Stimulated activated CD4-positive, alpha-beta T cell treated with anti-CD3 and anti-CD28 coated beads, Interleukin-1b, Interleukin-23, amount 100 ng/mL, for 24 hours (primary cell): ENCODE data around the gene FGA.

Experiments
- DNase-seq, 4 experiments: peaks; one replicate each; pipeline ENCODE4 v3.0.0-alpha.2; 2020; ENCODE audit warnings: low read depth in 4 of 4, low spot score in 1 of 4

The FGA gene

GRCh38 chr4:154542271-154542879 lies 48.2 kb downstream of the FGA start:
- no peak for DNase-seq
